Measurements from ENCODE around the gene AIG1.
"Not testable (repeated sequence)": the region's sequence is repeated elsewhere in the genome, so short reads cannot be mapped to it uniquely, and the experiment has no call there.

AIG1 gene

GRCh38 chr6:143288923-143289322 is 228.2 kb downstream of the AIG1 start:
- no peak for DNase-seq

- no peak for DNase-seq
These were observed 229.5 kb downstream of the AIG1 start for GRCh38 chr6:143290206-143290605.

GRCh38 chr6:143293523-143293922 is 232.8 kb downstream of the AIG1 start:
- DNase-seq, result no peak

- DNase-seq, result no peak
These were observed 233.7 kb downstream of the AIG1 start for GRCh38 chr6:143294265-143294860.

- DNase-seq, result no peak
These were observed 235.2 kb downstream of the AIG1 start for GRCh38 chr6:143295932-143296331.

GRCh38 chr6:143298071-143298470 is 237.4 kb downstream of the AIG1 start:
- no peak for DNase-seq

- DNase-seq, result no peak
These were observed 238.8 kb downstream of the AIG1 start for GRCh38 chr6:143299253-143300166.

- no peak for DNase-seq
These were observed 240.5 kb downstream of the AIG1 start for GRCh38 chr6:143301188-143301587.

GRCh38 chr6:143307760-143308159 is 247.1 kb downstream of the AIG1 start:
- not testable (repeated sequence) for DNase-seq

- no peak for DNase-seq
These were observed 252.5 kb downstream of the AIG1 start for GRCh38 chr6:143313163-143313562.

GRCh38 chr6:143321491-143322086 is 260.9 kb downstream of the AIG1 start:
- no peak for DNase-seq

- no peak for DNase-seq
These were observed 261.7 kb downstream of the AIG1 start for GRCh38 chr6:143322386-143322785.

- DNase-seq, result no peak
These were observed 263.2 kb downstream of the AIG1 start for GRCh38 chr6:143323729-143324470.

GRCh38 chr6:143325379-143326140 is 264.9 kb downstream of the AIG1 start:
- no peak for DNase-seq

- no peak for DNase-seq
These were observed 268.2 kb downstream of the AIG1 start for GRCh38 chr6:143328876-143329275.

- DNase-seq, result no peak
These were observed 268.6 kb downstream of the AIG1 start for GRCh38 chr6:143329323-143329722.

- DNase-seq, result no peak
These were observed 270.7 kb downstream of the AIG1 start for GRCh38 chr6:143331362-143331761.

- DNase-seq, result no peak
These were observed 271.6 kb downstream of the AIG1 start for GRCh38 chr6:143332153-143332845.

- no peak for DNase-seq
These were observed 272.4 kb downstream of the AIG1 start for GRCh38 chr6:143333081-143333480.

GRCh38 chr6:143333749-143334520 is 273.2 kb downstream of the AIG1 start:
- DNase-seq, result no peak

- no peak for DNase-seq
These were observed 275.2 kb downstream of the AIG1 start for GRCh38 chr6:143335865-143336264.
